GM19328 (cell line): ENCODE results near the gene STEAP3.

Experiments used
- ATAC-seq: cut with Tn5 transposase; IDR thresholded peaks from one replicate; pipeline ENCODE4 v1.9.1; 2021; ENCODE audit warnings: mild to moderate bottlenecking, moderate library complexity; ENCODE audit not compliant: unreplicated experiment

Gene STEAP3, protein sequence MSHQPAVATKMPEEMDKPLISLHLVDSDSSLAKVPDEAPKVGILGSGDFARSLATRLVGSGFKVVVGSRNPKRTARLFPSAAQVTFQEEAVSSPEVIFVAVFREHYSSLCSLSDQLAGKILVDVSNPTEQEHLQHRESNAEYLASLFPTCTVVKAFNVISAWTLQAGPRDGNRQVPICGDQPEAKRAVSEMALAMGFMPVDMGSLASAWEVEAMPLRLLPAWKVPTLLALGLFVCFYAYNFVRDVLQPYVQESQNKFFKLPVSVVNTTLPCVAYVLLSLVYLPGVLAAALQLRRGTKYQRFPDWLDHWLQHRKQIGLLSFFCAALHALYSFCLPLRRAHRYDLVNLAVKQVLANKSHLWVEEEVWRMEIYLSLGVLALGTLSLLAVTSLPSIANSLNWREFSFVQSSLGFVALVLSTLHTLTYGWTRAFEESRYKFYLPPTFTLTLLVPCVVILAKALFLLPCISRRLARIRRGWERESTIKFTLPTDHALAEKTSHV

DNA sequence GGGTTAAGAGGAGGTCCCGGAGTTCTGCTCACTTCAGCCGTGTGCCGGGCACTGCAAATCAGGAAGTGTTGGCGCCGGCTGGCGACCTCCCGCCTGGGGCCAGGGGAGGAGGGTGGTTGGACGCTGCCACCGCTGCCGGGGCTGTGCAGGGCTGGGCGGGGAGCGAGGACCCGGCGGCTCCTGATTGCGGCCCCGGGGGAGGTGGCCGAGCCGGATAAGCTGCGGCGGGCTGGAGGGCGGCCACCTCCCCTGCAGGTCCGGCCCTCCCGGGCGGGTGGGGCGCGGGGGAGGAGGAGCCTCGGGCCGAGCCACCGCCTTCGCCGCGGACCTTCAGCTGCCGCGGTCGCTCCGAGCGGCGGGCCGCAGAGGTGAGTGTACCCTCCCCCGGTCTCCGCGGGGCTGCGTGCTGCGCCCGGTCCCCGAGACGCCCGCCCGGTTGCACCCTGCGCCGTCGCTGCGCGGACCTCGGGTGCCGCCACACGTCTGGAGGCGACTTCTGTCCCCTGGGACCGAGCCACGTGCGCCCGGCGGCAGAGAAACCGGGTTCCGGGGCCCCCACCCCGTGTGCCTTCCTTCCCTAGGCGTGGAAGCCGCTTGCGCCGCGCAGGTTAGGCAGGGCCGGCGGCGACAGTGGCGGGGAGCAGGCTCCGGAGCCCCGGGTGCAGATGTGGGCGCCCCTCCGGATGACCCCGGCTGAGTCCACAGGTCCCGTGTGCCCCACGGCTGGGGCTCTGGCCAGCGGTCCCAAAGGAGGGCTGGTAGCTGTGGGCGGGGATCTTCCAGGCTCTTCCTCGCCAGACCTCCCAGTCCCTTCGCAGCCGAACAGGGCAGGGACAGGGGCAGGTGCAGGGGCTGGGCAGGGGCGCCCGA is at the start of gene STEAP3:
Gene STEAP3 (plus strand): TSS at position 314 of the 870 bp plus-strand sequence. CDS start 7,179 bp downstream, outside the sequence.
- ATAC-seq: peak; percentile 78

DNA sequence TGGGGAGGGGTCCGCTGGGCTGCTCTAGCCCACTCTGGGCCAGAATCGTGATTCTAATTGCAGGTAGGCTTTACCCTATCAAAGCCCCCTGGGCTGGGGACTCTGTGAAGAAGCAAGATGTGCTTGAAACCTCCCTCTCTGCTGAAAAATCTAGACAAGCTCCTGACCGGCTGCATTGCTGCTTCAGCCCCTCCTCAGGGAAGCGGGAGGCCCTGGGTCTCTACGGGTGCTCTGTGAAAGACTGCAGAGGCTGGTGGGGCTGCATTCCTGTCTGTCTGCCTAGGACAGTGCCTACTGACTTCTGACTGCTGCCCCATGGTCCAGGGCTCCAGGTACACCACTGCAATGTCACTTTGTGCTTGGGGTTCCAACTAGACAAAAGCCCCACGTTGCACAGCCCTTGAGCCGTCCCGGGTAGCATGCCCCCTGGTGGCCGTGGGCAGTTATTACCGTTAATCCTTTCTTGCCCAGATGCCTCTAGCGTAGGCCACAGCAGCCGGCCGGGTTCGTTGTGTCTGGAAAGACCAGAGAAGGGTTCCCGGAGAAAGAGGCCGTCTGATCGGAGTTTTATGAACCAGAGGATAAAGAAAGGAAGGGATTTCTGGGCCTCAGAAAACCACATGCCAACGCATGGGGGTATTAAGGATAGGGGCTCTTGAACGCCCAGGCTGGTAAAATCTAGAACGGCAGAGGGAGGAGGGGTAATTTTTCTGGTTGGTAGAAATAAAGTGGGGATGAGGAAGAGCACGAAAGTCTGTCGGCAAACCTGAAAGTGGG is 49.2 kb upstream of the STEAP3 start:
- peak; percentile 79 for ATAC-seq

DNA sequence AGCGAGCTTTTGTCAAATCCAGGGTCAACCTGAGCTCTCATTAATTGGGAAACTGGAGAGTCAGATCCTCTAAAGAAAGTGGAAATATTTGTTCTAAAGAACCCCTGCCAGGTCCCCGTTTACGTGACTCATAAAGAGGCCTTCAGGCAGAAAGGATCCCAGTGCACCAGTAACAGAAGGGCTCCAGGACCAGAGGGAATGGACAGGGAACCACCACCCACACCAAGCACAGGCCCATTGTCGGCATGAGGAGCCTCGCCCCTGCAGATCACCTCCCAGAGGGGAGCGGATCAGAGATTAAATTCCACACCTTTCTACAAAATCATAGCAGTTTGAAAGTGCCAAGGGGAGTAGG is 48.7 kb upstream of the STEAP3 start:
- no peak for ATAC-seq

- no peak for ATAC-seq
Observed at GRCh38 chr2:119175517-119175916, 48.1 kb upstream of the STEAP3 start.

- no peak for ATAC-seq
Observed at GRCh38 chr2:119177171-119177837, 46.3 kb upstream of the STEAP3 start.

- no peak for ATAC-seq
Observed at GRCh38 chr2:119177838-119178190, 45.8 kb upstream of the STEAP3 start.

GRCh38 chr2:119178776-119179175 is 44.9 kb upstream of the STEAP3 start:
- ATAC-seq: no peak

- no peak for ATAC-seq
Observed at GRCh38 chr2:119179202-119179601, 44.4 kb upstream of the STEAP3 start.

- no peak for ATAC-seq
Observed at GRCh38 chr2:119179991-119180390, 43.6 kb upstream of the STEAP3 start.

GRCh38 chr2:119180892-119181291 is 42.7 kb upstream of the STEAP3 start:
- ATAC-seq: no peak

DNA sequence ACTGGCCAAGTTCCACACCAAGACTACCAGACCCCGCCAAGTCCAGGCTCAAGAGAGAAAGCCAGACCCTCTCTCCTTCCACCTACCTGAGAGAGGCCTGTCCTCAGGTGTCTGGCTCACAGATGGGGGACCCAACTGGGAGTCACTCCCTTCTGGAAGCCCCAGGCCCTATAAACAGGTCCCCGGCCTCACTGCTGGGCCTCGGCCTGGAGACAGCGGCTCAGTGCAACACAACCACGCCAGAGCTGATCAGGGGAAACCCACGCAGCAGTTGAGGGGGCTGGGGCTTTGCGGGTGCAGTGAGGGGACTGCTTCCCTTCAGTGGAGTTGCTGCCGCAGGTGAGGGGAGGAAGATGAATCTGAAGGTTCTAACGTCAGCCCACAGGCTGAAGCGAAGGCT is 42.2 kb upstream of the STEAP3 start:
- ATAC-seq: no peak

- no peak for ATAC-seq
Observed at GRCh38 chr2:119181791-119182445, 41.7 kb upstream of the STEAP3 start.

DNA sequence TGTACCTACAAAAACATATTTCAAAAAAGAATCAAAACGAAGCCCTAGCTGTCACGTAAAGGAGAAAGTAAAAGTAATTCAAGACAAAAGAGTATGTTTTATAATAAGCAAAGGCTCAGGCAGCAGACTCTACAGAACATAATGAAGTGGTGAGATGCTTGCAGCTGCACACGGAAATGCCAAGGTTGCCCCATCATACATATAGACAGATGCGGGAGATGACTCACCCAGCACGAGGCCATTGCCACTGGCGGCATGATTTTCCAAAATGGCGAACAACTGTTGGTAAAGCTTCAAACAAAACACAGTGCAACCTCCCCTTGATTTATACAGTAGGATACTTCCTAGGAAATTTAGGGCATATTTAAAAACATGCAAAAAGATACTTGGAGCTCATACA is 39.1 kb upstream of the STEAP3 start:
- ATAC-seq: no peak

DNA sequence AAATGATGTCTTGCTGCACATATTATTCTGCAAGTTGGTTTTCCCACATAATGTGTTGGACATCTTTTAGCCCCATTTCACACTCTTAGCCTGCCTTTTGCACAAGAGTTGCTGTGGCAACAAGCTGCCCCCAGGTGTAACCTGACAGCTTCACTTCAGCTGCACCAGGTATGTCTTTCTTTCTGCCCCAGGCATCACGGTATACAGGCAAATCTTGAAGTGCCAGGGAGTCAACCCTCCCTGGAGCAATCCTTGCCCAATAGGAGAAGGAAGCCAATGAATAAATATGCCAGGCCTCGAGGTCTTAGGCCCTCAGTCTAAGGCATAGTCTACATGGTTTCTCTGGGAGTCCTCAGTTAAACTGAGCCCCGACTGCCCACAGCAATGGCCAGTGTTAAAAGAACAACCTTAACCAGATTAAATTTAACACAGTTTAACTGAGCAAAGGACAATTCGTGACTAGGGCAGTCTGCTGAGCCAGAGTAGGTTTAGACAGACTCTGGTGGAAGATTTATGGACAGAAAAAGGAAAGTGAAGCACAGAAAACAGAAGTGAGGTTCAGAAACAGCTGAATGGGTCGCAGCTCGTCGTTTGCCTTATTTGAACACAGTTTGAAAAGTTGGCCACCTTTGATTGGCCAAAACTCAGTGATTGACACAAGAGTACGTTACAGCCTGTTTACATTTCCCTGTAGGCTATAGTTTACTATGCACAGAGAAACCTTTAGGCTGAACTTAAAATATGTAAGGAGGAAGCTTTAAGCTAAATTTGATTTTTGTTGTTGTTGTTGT is 33.1 kb upstream of the STEAP3 start:
- no peak for ATAC-seq

GRCh38 chr2:119192893-119193292 is 30.7 kb upstream of the STEAP3 start:
- ATAC-seq: no peak

GRCh38 chr2:119195001-119195400 is 28.6 kb upstream of the STEAP3 start:
- ATAC-seq: no peak

GRCh38 chr2:119195887-119196286 is 27.7 kb upstream of the STEAP3 start:
- no peak for ATAC-seq

GRCh38 chr2:119196301-119197125 is 27.1 kb upstream of the STEAP3 start:
- no peak for ATAC-seq

GRCh38 chr2:119197126-119197405 is 26.6 kb upstream of the STEAP3 start:
- no peak for ATAC-seq
